ENCODE data around the gene OR13C4. TPM values are rescaled to one million over a fixed set of nuclear protein-coding genes. Genes with fewer than 3 reads are reported as not detected.

Gene OR13C4
- not detected for total RNA-seq

GRCh38 chr9:104527109-104527508, at the start of gene OR13C4:
TSS of gene OR13C4 (minus strand) at chr9:104527209. CDS start at chr9:104527209, 0 bp downstream.

GRCh38 chr9:104568868-104569267, 41.9 kb upstream of the OR13C4 start, which contains the start of gene OR13C8:
TSS of gene OR13C8 (plus strand) at chr9:104569168. CDS start at chr9:104569168, 0 bp downstream.

GRCh38 chr9:104536756-104537155, 9.7 kb upstream of the OR13C4 start, which contains the start of gene OR13C3:
TSS of gene OR13C3 (minus strand) at chr9:104536856. CDS start at chr9:104536723, 133 bp downstream.

GRCh38 chr9:104503963-104504362, 23.0 kb downstream of the OR13C4 start, which contains the start of gene OR13F1:
TSS of gene OR13F1 (plus strand) at chr9:104504263. CDS start at chr9:104504263, 0 bp downstream.

Other genes starting within 250 kb of the OR13C4 start
- not detected for gene OR13F1, start 22.9 kb downstream of the OR13C4 start, total RNA-seq
- gene OR13C3, start 9.6 kb upstream of the OR13C4 start, total RNA-seq, result 0.46 TPM
- gene OR13C8, start 42.0 kb upstream of the OR13C4 start, total RNA-seq, result not detected
- not detected for gene OR13C5, start 72.2 kb upstream of the OR13C4 start, total RNA-seq
- gene OR13C2, start 78.4 kb upstream of the OR13C4 start, total RNA-seq, result 0.92 TPM
- gene OR13C9, start 91.0 kb upstream of the OR13C4 start, total RNA-seq, result 0.46 TPM
- not detected for gene OR13D1, start 167.3 kb upstream of the OR13C4 start, total RNA-seq
- gene NIPSNAP3A, start 220.5 kb upstream of the OR13C4 start, total RNA-seq, result 88.1 TPM
- 12.2 TPM for gene NIPSNAP3B, start 236.9 kb upstream of the OR13C4 start, total RNA-seq

Measured in diencephalon (tissue), 1 donor.